Endothelial cell of umbilical vein (primary cell): ENCODE results near the gene ADCYAP1R1. TPM values are rescaled to one million over a fixed set of nuclear protein-coding genes. Genes with fewer than 3 reads are reported as not detected.

Source experiments
- BruUV-seq: library from RNA; stranded (reverse); fragments of 400-500 nt; replicated peaks from 2 replicates; lab custom pipeline; 2021; lab: Mats Ljungman, UMichigan
- CTCF ChIA-PET: fragments of 300-600, 350-600 bp; sonication (Branson Sonifier 250); formaldehyde crosslinking; loops from one replicate; lab custom pipeline; 2021; ENCODE audit warnings: antibody characterized with exemption, inconsistent platforms; lab: Charles Lee
- POLR2A ChIA-PET: fragments of 300-600, 350-600 bp; sonication (Branson Sonifier 250); formaldehyde crosslinking; loops from one replicate; lab custom pipeline; 2021; ENCODE audit warnings: antibody characterized with exemption, inconsistent platforms; lab: Charles Lee
- DNase-seq: peaks from one replicate; pipeline ENCODE4 v3.0.0-alpha.2; 2011; ENCODE audit warnings: low read depth, low spot score
- FAIRE-seq: peaks from 2 replicates; lab custom pipeline; 2011; peaks lifted over from hg19 to GRCh38; lab: Jason Lieb, UNC
- H2AFZ ChIP-seq: 2 replicates; pipeline ENCODE4 v1.6.0; 2012; ENCODE audit warnings: low read depth, low read length, control low read depth, inconsistent platforms
- H3K27ac ChIP-seq: 2 replicates; pipeline ENCODE4 v1.5.1; 2011; ENCODE audit warnings: low read depth, mild to moderate bottlenecking, control low read depth, low read length, moderate library complexity; ENCODE audit not compliant: insufficient read depth
- H3K27me3 ChIP-seq, 2 experiments: 2 replicates each; pipeline versions ENCODE4 v1.6.0 to v1.6.1; 2011; ENCODE audit warnings: low read length in 2 of 2, mixed read lengths in 1 of 2; ENCODE audit not compliant: control insufficient read depth in 2 of 2, insufficient read depth in 2 of 2
- H3K36me3 ChIP-seq, 2 experiments: 2 replicates in 1 of 2; 3 replicates in 1 of 2; pipeline ENCODE4 v1.5.1; 2011; ENCODE audit warnings: low read length in 2 of 2, mild to moderate bottlenecking in 1 of 2, moderate library complexity in 1 of 2; ENCODE audit not compliant: control insufficient read depth in 2 of 2, insufficient read depth in 2 of 2; ENCODE audit errors: extremely low read depth in 1 of 2
- H3K4me1 ChIP-seq: 3 replicates; pipeline ENCODE4 v1.5.1; 2011; ENCODE audit warnings: mild to moderate bottlenecking, low read length; ENCODE audit not compliant: control insufficient read depth, insufficient read depth; ENCODE audit errors: extremely low read depth
- H3K4me2 ChIP-seq: 2 replicates; pipeline ENCODE4 v1.6.1; 2011; ENCODE audit warnings: low read length, control low read depth, mixed read lengths; ENCODE audit not compliant: insufficient read depth
- H3K4me3 ChIP-seq, 3 experiments: fragments of 200-600 bp in 1 of 3; sonication (generic), shearing (Covaris generic) in 1 of 3; replicated peaks in 1 of 3; 2 replicates each; pipeline ENCODE4 v1.5.1; 2011 to 2016; ENCODE audit warnings: control low read depth in 3 of 3, low read length in 3 of 3, mild to moderate bottlenecking in 2 of 3, inconsistent platforms in 1 of 3, low read depth in 1 of 3, moderate library complexity in 1 of 3; ENCODE audit not compliant: insufficient read depth in 1 of 3
- H3K79me2 ChIP-seq: 2 replicates; pipeline ENCODE4 v1.6.0; 2012; ENCODE audit warnings: low read length, inconsistent platforms; ENCODE audit not compliant: control insufficient read depth, insufficient read depth
- H3K9ac ChIP-seq: replicated peaks from 2 replicates; pipeline ENCODE3; 2011; ENCODE audit warnings: low read length, control low read depth; ENCODE audit not compliant: insufficient read depth; ENCODE audit errors: extremely low read depth
- H3K9me1 ChIP-seq: replicated peaks from 3 replicates; pipeline ENCODE4 v1.6.0; 2011; ENCODE audit warnings: mild to moderate bottlenecking, low read length; ENCODE audit not compliant: control insufficient read depth, insufficient read depth; ENCODE audit errors: extremely low read depth
- H3K9me3 ChIP-seq: replicated peaks from 2 replicates; pipeline ENCODE4 v1.5.1; 2012; ENCODE audit warnings: low read length, inconsistent platforms; ENCODE audit not compliant: control insufficient read depth, insufficient read depth
- H4K20me1 ChIP-seq: replicated peaks from 2 replicates; pipeline ENCODE3; 2011; ENCODE audit warnings: mild to moderate bottlenecking, low read length; ENCODE audit not compliant: control insufficient read depth, insufficient read depth; ENCODE audit errors: extremely low read depth
- EZH2 ChIP-seq: IDR thresholded peaks from 2 replicates; pipeline ENCODE4 v1.6.1; 2012; ENCODE audit warnings: borderline replicate concordance, low read depth, mild to moderate bottlenecking, moderate library complexity, low read length, inconsistent platforms; ENCODE audit not compliant: severe bottlenecking
- FOS ChIP-seq: IDR thresholded peaks from 2 replicates; pipeline ENCODE4 v1.6.1; 2011; ENCODE audit warnings: mild to moderate bottlenecking, low read length, moderate library complexity, borderline replicate concordance; ENCODE audit not compliant: insufficient read depth
- GATA2 ChIP-seq: IDR thresholded peaks from 2 replicates; pipeline ENCODE4 v1.7.0; 2011; ENCODE audit warnings: low read depth, mild to moderate bottlenecking, moderate library complexity, mixed read lengths, low read length; ENCODE audit not compliant: insufficient read length, insufficient read depth
- JUN ChIP-seq: IDR thresholded peaks from 2 replicates; pipeline ENCODE4 v1.6.1; 2011; ENCODE audit warnings: borderline replicate concordance, low read depth; ENCODE audit not compliant: insufficient read length, insufficient read depth
- MYC ChIP-seq: IDR thresholded peaks from one replicate; pipeline ENCODE4 v1.6.1; 2011; ENCODE audit warnings: mild to moderate bottlenecking, low read depth, low read length
- POLR2A ChIP-seq: IDR thresholded peaks from 2 replicates; pipeline ENCODE4 v1.6.1; 2012; ENCODE audit warnings: low read depth, mild to moderate bottlenecking, control low read depth, low read length
- POLR2AphosphoS5 ChIP-seq: IDR thresholded peaks from 2 replicates; pipeline ENCODE4 v1.6.1; 2012; ENCODE audit warnings: low read depth, mild to moderate bottlenecking, control low read depth, low read length, moderate library complexity; ENCODE audit not compliant: insufficient read depth
- dilution Hi-C: fragments of 300-500 bp; cut with MboI; formaldehyde crosslinking; loops from one replicate; pipeline ENCODE4 v1.15.0; 2019; ENCODE audit warnings: low sequenced_read_pairs; ENCODE audit not compliant: extremely low pct_ligation_motif_present
- intact Hi-C: fragments of 100-400 bp; cut with micrococcal nuclease; formaldehyde crosslinking; loops from one replicate; pipeline ENCODE4 v1.10.0; 2022
- polyA plus RNA-seq, 4 experiments: library from polyadenylated mRNA; depleted of rRNA in 3 of 4; stranded (reverse) in 3 of 4; unstranded in 1 of 4; fragments of >200 nt; gene quantifications; 2 replicates each; pipeline versions ENCODE4 v1.2.1 to v1.2.3, GENCODE V29; 2011 to 2012; ENCODE audit warnings: missing spikeins in 1 of 4
- total RNA-seq: library from RNA; stranded (reverse); gene quantifications from 2 replicates; pipeline ENCODE4 v1.2.3, GENCODE V29; 2021
- TF ChIP-seq, protein P1 (sequence below): IDR thresholded peaks from 2 replicates; pipeline ENCODE4 v1.6.1; 2011; ENCODE audit not compliant: insufficient read depth, insufficient read length
- TF ChIP-seq, protein P2 (sequence below), 2 donors: IDR thresholded peaks; 1 replicate in 1 of 2; 2 replicates in 1 of 2; pipeline ENCODE4 v1.5.1; 2011; ENCODE audit warnings: low read length in 2 of 2, mild to moderate bottlenecking in 2 of 2, moderate library complexity in 2 of 2, control low read depth in 1 of 2, inconsistent platforms in 1 of 2, low read depth in 1 of 2; ENCODE audit not compliant: insufficient read depth in 1 of 2; ENCODE audit errors: extremely low read depth in 1 of 2

Gene ADCYAP1R1
- total and polyA plus RNA-seq, 2 donors (not counting 3 experiments of a cell fraction or from before 2014, with no cell fraction given), result 0.04 TPM; not detected in 1

DNA sequence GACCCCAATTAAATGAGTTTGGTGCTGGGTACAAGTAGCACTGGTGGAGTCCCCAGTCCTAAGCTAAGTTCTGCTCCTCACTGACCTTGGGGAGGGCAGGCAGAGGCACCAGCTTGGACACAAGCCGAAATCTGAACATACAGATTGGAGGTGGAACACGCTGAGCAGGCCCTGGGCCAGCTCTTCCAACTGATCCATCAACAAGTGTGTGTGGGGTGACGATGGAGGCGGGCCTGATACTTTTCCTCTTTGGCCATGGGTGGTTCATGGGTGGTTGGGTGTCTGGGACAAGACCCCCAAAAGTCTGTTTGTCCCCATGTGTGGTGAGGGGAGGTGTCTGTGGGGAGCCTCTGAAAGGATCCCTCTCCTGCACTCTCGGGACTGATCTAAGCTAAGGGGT, 1.9 kb downstream of the ADCYAP1R1 start:
- Histone ChIP-seq H3K4me1 (no peaks in the 10 kb centered on the region), H3K27me3 (peaks cover 32 to 44% of the 10 kb centered on the region in 2 experiments), H3K9ac (no peak overlapping the region), H3K9me1 (no peaks in the 10 kb centered on the region), H3K79me2 (no peaks in the 10 kb centered on the region), H3K27ac (no peak overlapping the region), H3K9me3 (no peaks in the 10 kb centered on the region), H3K36me3 (no peaks in the 10 kb centered on the region), H3K4me3 (no peak overlapping the region), H2AFZ (no peak overlapping the region), H4K20me1 (no peaks in the 10 kb centered on the region), H3K4me2 (no peak overlapping the region)
- TF ChIP-seq, protein P1, sequence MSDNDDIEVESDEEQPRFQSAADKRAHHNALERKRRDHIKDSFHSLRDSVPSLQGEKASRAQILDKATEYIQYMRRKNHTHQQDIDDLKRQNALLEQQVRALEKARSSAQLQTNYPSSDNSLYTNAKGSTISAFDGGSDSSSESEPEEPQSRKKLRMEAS, result no peak
- TF ChIP-seq MYC (no peak), POLR2AphosphoS5 (no peak), JUN (no peak), FOS (no peak), POLR2A (no peak), GATA2 (no peak), EZH2 (no peak)
- TF ChIP-seq, protein P2, sequence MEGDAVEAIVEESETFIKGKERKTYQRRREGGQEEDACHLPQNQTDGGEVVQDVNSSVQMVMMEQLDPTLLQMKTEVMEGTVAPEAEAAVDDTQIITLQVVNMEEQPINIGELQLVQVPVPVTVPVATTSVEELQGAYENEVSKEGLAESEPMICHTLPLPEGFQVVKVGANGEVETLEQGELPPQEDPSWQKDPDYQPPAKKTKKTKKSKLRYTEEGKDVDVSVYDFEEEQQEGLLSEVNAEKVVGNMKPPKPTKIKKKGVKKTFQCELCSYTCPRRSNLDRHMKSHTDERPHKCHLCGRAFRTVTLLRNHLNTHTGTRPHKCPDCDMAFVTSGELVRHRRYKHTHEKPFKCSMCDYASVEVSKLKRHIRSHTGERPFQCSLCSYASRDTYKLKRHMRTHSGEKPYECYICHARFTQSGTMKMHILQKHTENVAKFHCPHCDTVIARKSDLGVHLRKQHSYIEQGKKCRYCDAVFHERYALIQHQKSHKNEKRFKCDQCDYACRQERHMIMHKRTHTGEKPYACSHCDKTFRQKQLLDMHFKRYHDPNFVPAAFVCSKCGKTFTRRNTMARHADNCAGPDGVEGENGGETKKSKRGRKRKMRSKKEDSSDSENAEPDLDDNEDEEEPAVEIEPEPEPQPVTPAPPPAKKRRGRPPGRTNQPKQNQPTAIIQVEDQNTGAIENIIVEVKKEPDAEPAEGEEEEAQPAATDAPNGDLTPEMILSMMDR (IDR thresholded peaks at IDR 0.05; ENCODE audit: extremely low read depth in 1 of 2, insufficient read depth in 1 of 2, low read depth in 1 of 2, low read length in 2 of 2), result no peak
- BruUV-seq, result no TSS peak
- dilution Hi-C loops (no loop called here), intact Hi-C loops (no loop called here)
- POLR2A ChIA-PET, result no interaction called here
- CTCF ChIA-PET, result interaction anchor here (0.8 to 2.3 kb wide), 3 partner anchors 10 to 70 kb away, joined by 3 to 11 read pairs (median 9); no protein-coding TSS in a partner anchor
- no peak for DNase-seq
- FAIRE-seq, result no peak
